Mucosa of rectum (tissue), 2 donors: ENCODE measurements around the gene TRRAP.

Experiments
- H3K27ac ChIP-seq, 2 donors: one replicate each; pipeline ENCODE4 v1.7.0; 2013; ENCODE audit warnings: inconsistent platforms in 2 of 2, low read depth in 2 of 2, low read length in 2 of 2
- H3K27me3 ChIP-seq, 2 donors: one replicate each; pipeline ENCODE4 v1.7.0; 2013; ENCODE audit warnings: low read length in 2 of 2; ENCODE audit not compliant: control insufficient read depth in 2 of 2, insufficient read depth in 2 of 2
- H3K36me3 ChIP-seq, 2 donors: one replicate each; pipeline ENCODE4 v1.7.0; 2013; ENCODE audit warnings: low read length in 2 of 2; ENCODE audit not compliant: control insufficient read depth in 2 of 2, insufficient read depth in 2 of 2
- H3K4me1 ChIP-seq, 2 donors: one replicate each; pipeline ENCODE4 v1.7.0; 2013; ENCODE audit warnings: low read length in 2 of 2, mild to moderate bottlenecking in 1 of 2; ENCODE audit not compliant: control insufficient read depth in 2 of 2, insufficient read depth in 2 of 2
- H3K4me3 ChIP-seq, 2 donors: one replicate each; pipeline ENCODE4 v1.7.0; 2013; ENCODE audit warnings: low read length in 2 of 2
- H3K9ac ChIP-seq, 2 donors: one replicate each; pipeline ENCODE4 v1.7.0; 2013; ENCODE audit warnings: low read length in 2 of 2, low read depth in 1 of 2, mild to moderate bottlenecking in 1 of 2
- H3K9me3 ChIP-seq, 2 donors: one replicate each; pipeline ENCODE4 v1.7.0; 2013; ENCODE audit warnings: low read length in 2 of 2; ENCODE audit not compliant: control insufficient read depth in 2 of 2
- donor health status: healthy.
- donor health status: Normal muscosa, but diverticular disease.

The TRRAP gene

GRCh38 chr7:99019523-99020412, 141.4 kb downstream of the TRRAP start:
- Histone ChIP-seq H3K36me3 (peaks cover 12 to 17% of the 10 kb centered on the region in 2 donors), H3K4me3 (no peak overlapping the region), H3K27ac (no peak overlapping the region), H3K4me1 (peaks cover 0 to 18% of the 10 kb centered on the region in 2 donors), H3K9me3 (no peaks in the 10 kb centered on the region), H3K9ac (no peak overlapping the region), H3K27me3 (no peaks in the 10 kb centered on the region)

DNA sequence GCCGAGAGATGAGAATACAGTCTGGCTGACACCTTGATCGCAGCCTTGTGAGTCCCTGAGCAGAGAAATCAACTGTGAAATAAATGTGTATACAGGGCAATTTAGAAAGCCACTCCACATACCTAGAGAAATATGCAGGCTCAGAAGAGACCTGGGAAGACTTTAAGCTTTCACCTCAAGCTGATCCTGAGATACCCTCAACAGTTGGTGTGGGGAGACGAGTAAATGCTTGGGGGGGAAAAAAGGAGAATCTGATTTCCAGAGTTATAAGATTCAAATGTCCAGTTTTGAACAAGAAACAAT, 142.0 kb downstream of the TRRAP start:
- Histone ChIP-seq H3K9ac (no peak overlapping the region), H3K9me3 (no peaks in the 10 kb centered on the region), H3K36me3 (peaks cover 11 to 13% of the 10 kb centered on the region in 2 donors), H3K27me3 (no peaks in the 10 kb centered on the region), H3K27ac (no peak overlapping the region), H3K4me3 (no peak overlapping the region), H3K4me1 (peaks cover 0 to 18% of the 10 kb centered on the region in 2 donors)

DNA sequence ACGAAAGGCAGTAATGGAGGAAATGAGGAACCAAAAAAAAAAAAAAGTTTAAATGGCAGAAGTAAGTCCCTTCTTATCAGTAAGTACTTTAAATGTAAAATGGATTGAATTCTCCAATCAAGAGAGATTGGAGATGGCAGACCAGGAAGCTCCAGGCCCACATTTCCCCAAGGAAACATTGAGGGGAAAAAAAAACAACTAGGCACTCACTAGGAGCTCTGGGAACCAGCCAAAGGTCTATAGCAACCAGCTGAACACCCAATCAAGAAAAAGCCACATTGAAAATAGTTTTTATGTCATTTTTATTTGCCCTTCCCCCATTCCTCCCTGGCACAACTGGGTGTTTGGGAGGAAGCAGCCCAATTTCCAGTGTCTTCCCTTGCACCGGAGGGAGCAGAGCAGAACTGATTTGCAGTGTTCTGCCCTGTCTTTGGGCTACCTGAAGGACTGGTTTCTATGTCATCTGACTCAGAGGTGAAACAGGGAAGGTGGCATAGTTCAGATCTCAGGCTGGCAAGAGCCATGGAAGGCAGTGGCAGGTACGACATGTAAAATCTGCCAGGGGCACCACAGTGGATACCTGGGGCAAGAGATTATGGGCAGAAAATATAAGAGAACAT, 143.7 kb downstream of the TRRAP start:
- no peaks in the 10 kb centered on the region for H3K27me3 ChIP-seq
- no peaks in the 10 kb centered on the region for H3K9me3 ChIP-seq
- H3K9ac ChIP-seq, result no peak overlapping the region
- H3K4me3 ChIP-seq, result no peak overlapping the region
- H3K36me3 ChIP-seq, result peaks cover 7 to 8% of the 10 kb centered on the region in 2 donors
- H3K4me1 ChIP-seq, result peaks cover 0 to 18% of the 10 kb centered on the region in 2 donors
- peak overlapping the region; percentile 42 to 46 for H3K27ac ChIP-seq

- Histone ChIP-seq H3K9ac (no peak overlapping the region), H3K27ac (peak overlapping the region in 1 of 2 donors; percentile 31), H3K4me1 (peaks cover 0 to 18% of the 10 kb centered on the region in 2 donors), H3K4me3 (no peak overlapping the region), H3K27me3 (no peaks in the 10 kb centered on the region), H3K9me3 (no peaks in the 10 kb centered on the region), H3K36me3 (peaks cover 17 to 23% of the 10 kb centered on the region in 2 donors)
These were observed 145.7 kb downstream of the TRRAP start for GRCh38 chr7:99024066-99024465.

GRCh38 chr7:99027241-99027640, 148.9 kb downstream of the TRRAP start:
- Histone ChIP-seq H3K4me1 (peaks cover 0 to 12% of the 10 kb centered on the region in 2 donors), H3K27me3 (no peaks in the 10 kb centered on the region), H3K9ac (no peak overlapping the region), H3K9me3 (no peaks in the 10 kb centered on the region), H3K4me3 (no peak overlapping the region), H3K27ac (no peak overlapping the region), H3K36me3 (peaks cover 39 to 46% of the 10 kb centered on the region in 2 donors)

GRCh38 chr7:99027841-99028240, 149.5 kb downstream of the TRRAP start:
- Histone ChIP-seq H3K27ac (no peak overlapping the region), H3K4me3 (no peak overlapping the region), H3K36me3 (peaks cover 40 to 51% of the 10 kb centered on the region in 2 donors), H3K9ac (no peak overlapping the region), H3K9me3 (no peaks in the 10 kb centered on the region), H3K27me3 (no peaks in the 10 kb centered on the region), H3K4me1 (peaks cover 0 to 10% of the 10 kb centered on the region in 2 donors)

GRCh38 chr7:99028261-99028973, 150.1 kb downstream of the TRRAP start:
- Histone ChIP-seq H3K9ac (no peak overlapping the region), H3K36me3 (peaks cover 43 to 56% of the 10 kb centered on the region in 2 donors), H3K4me3 (no peak overlapping the region), H3K27me3 (no peaks in the 10 kb centered on the region), H3K4me1 (peaks cover 0 to 10% of the 10 kb centered on the region in 2 donors), H3K9me3 (no peaks in the 10 kb centered on the region), H3K27ac (no peak overlapping the region)

DNA sequence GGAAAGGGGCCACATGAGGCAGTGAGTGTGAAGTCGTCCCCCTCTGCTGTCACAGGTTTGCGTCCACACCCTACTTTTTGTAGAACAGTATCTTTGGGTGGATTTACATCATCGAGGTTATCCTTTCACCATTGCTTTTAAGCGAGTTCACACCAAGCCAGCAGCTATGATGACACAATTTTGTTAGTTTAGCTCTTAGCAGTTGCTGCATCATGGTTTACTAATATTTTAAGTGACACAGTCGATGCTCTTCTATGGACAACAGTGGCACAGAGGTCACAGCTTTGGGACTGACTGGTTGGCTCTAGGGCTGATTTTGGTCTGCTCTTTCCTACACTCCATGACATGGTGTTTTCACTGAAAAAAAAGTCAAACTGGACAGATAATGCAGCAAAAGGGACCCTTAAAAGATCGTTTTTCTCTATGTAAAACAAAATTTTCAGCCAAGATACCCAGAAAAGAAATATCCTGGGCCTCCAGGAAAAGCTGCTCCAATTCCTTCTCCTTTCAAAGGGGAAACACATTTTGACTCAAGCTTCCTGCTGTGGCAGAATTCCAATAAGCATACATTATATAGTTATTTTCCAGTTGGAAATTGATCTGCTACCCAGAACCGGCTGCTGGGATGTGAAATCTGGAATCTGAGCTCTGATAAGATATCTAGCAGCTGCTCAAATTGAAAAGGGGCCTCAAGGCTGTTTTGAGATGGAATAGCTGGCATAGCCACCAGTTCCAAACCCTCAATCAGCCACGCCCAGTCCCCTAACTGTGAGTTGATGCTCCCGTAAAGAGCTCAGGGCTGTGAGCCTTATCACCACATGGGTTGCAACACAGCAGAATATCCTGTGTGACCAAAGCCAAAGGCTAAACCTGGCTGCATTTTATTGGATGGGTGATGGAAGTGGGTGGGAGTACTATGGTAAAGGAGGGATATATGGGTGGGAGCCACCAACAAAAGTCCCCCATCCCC, 151.4 kb downstream of the TRRAP start:
- H3K36me3 ChIP-seq, result peaks cover 57 to 70% of the 10 kb centered on the region in 2 donors
- H3K4me1 ChIP-seq, result no peaks in the 10 kb centered on the region
- no peak overlapping the region for H3K9ac ChIP-seq
- H3K27me3 ChIP-seq, result no peaks in the 10 kb centered on the region
- peak overlapping the region in 1 of 2 donors; percentile 5 for H3K27ac ChIP-seq
- H3K9me3 ChIP-seq, result no peaks in the 10 kb centered on the region
- H3K4me3 ChIP-seq, result no peak overlapping the region

DNA sequence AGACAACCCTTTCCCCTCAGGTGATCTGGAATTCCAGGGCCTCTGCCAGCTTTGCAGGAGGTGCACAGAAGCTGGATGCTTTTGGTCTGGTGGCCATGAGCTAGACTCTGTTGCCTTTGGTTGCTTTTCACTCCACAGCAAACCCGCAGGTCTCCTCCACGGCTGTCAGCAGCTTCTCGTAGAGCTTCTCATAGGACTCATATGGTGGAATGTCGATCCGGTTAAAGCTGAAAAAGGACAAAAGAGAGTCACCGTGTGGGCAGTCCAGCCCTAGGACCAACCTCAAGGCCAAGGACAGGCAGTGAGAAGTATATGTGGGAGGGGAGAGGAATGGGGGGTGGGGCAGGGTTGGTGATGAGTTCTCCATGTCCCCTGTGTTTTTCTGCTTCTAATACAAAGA, 152.1 kb downstream of the TRRAP start:
- Histone ChIP-seq H3K36me3 (peaks cover 64 to 77% of the 10 kb centered on the region in 2 donors), H3K9me3 (no peaks in the 10 kb centered on the region)

More for the DNA sequence above, 152.1 kb downstream of the TRRAP start:
- no peaks in the 10 kb centered on the region for H3K4me1 ChIP-seq
- H3K27ac ChIP-seq, result no peak overlapping the region
- H3K9ac ChIP-seq, result no peak overlapping the region
- H3K4me3 ChIP-seq, result no peak overlapping the region
- no peaks in the 10 kb centered on the region for H3K27me3 ChIP-seq
